Cardiac septum (tissue), 1 donor: ENCODE measurements around the gene DGAT2. TPM values are rescaled to one million over a fixed set of nuclear protein-coding genes. Genes with fewer than 3 reads are reported as not detected.

Experiments used
- DNase-seq: peaks from one replicate; pipeline ENCODE4 v3.0.0-alpha.2; 2020; ENCODE audit warnings: low spot score
- intact Hi-C: fragments of 100-400 bp; cut with DNase I; formaldehyde crosslinking; loops from one replicate; pipeline ENCODE4 v1.14.0; 2022
- total RNA-seq: library from RNA; stranded (reverse); fragmentation: NEBNext Ultra II Directional; extraction: Animal tissue kit (Norgen Biotek cat#: 25700); gene quantifications from one replicate; pipeline ENCODE4 v1.2.1, GENCODE V29; 2021
- donor health status: DM: no; HTN: no; CAD: no.

The DGAT2 gene
- total RNA-seq, 1 donor from 2014 or later: 10.3 TPM

GRCh38 chr11:75792997-75793800, 24.6 kb downstream of the DGAT2 start:
- DNase-seq: peak; percentile 71
- intact Hi-C loops: loop anchor here (5.0 kb wide), 1 partner anchor 86 kb away; no protein-coding TSS in a partner anchor

- intact Hi-C loops: loop anchor here (5.0 kb wide), 1 partner anchor 87 kb away; no protein-coding TSS in a partner anchor
These were observed 25.4 kb downstream of the DGAT2 start for GRCh38 chr11:75793966-75794365.

GRCh38 chr11:75795276-75796090, 26.9 kb downstream of the DGAT2 start:
- intact Hi-C loops: no loop called here
- peak; percentile 60 for DNase-seq

More at GRCh38 chr11:75793966-75794365, 25.4 kb downstream of the DGAT2 start:
- DNase-seq: peak; percentile 39

- no peak for DNase-seq
- intact Hi-C loops: no loop called here
These were observed 27.5 kb downstream of the DGAT2 start for GRCh38 chr11:75796091-75796435.

GRCh38 chr11:75797116-75797515, 28.5 kb downstream of the DGAT2 start:
- intact Hi-C loops: no loop called here

GRCh38 chr11:75797792-75798191, 29.2 kb downstream of the DGAT2 start:
- peak; percentile 43 for DNase-seq
- intact Hi-C loops: no loop called here

More at GRCh38 chr11:75797116-75797515, 28.5 kb downstream of the DGAT2 start:
- peak; percentile 51 for DNase-seq

GRCh38 chr11:75800136-75800675, 31.6 kb downstream of the DGAT2 start:
- intact Hi-C loops: loop anchor here (10.0 kb wide), 2 partner anchors 355 to 515 kb away; no protein-coding TSS in a partner anchor
- peak; percentile 69 for DNase-seq

GRCh38 chr11:75800728-75801361, 32.3 kb downstream of the DGAT2 start:
- intact Hi-C loops: loop anchor here (10.0 kb wide), 2 partner anchors 354 to 514 kb away; no protein-coding TSS in a partner anchor
- DNase-seq: no peak

GRCh38 chr11:75801362-75802020, 32.9 kb downstream of the DGAT2 start:
- intact Hi-C loops: loop anchor here (2.0 to 10.0 kb wide), 3 partner anchors 65 to 513 kb away; no protein-coding TSS in a partner anchor
- DNase-seq: peak; percentile 74

GRCh38 chr11:75802021-75802912, 33.7 kb downstream of the DGAT2 start:
- intact Hi-C loops: loop anchor here (2.0 to 10.0 kb wide), 3 partner anchors 65 to 513 kb away; no protein-coding TSS in a partner anchor
- no peak for DNase-seq

- DNase-seq: peak; percentile 85
- intact Hi-C loops: loop anchor here (2.0 to 10.0 kb wide), 3 partner anchors 64 to 512 kb away; no protein-coding TSS in a partner anchor
These were observed 34.6 kb downstream of the DGAT2 start for GRCh38 chr11:75802913-75803820.

GRCh38 chr11:75809111-75809510, 40.5 kb downstream of the DGAT2 start:
- intact Hi-C loops: loop anchor here (10.0 kb wide), 2 partner anchors 346 to 506 kb away; no protein-coding TSS in a partner anchor

GRCh38 chr11:75809991-75810390, 41.4 kb downstream of the DGAT2 start:
- intact Hi-C loops: loop anchor here (10.0 kb wide), 2 partner anchors 345 to 505 kb away; no protein-coding TSS in a partner anchor
- no peak for DNase-seq

More at GRCh38 chr11:75809111-75809510, 40.5 kb downstream of the DGAT2 start:
- no peak for DNase-seq

GRCh38 chr11:75810637-75811390, 42.2 kb downstream of the DGAT2 start:
- intact Hi-C loops: no loop called here
- no peak for DNase-seq

- no peak for DNase-seq
- intact Hi-C loops: no loop called here
These were observed 42.9 kb downstream of the DGAT2 start for GRCh38 chr11:75811485-75811884.

- DNase-seq: no peak
- intact Hi-C loops: no loop called here
These were observed 44.0 kb downstream of the DGAT2 start for GRCh38 chr11:75812542-75813040.
